GM18873 (cell line): ENCODE data around the gene CD248.
A peak's percentile ranks its signal among the peaks of the same experiment; 100 is the strongest.
"Not testable (repeated sequence)": the region's sequence is repeated elsewhere in the genome, so short reads cannot be mapped to it uniquely, and the experiment has no call there.

Experiments
- ATAC-seq: cut with Tn5 transposase; IDR thresholded peaks from one replicate; pipeline ENCODE4 v1.9.1; 2021; ENCODE audit warnings: mild to moderate bottlenecking, moderate library complexity, moderate number of reproducible peaks; ENCODE audit not compliant: unreplicated experiment, low FRiP score

CD248 gene

DNA sequence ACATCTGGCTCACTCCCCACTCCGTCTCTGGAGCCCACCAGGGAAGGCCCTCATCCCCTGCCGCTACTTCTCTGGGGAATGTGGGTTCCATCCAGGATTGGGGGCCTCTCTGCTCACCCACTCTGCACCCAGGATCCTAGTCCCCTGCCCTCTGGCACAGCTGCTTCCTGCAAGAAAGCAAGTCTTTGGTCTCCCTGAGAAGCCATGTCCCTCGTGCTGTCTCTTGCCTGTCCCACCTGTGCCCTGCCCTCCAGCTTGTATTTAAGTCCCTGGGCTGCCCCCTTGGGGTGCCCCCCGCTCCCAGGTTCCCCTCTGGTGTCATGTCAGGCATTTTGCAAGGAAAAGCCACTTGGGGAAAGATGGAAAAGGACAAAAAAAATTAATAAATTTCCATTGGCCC lies 39.8 kb downstream of the CD248 start:
- not testable (repeated sequence) for ATAC-seq

DNA sequence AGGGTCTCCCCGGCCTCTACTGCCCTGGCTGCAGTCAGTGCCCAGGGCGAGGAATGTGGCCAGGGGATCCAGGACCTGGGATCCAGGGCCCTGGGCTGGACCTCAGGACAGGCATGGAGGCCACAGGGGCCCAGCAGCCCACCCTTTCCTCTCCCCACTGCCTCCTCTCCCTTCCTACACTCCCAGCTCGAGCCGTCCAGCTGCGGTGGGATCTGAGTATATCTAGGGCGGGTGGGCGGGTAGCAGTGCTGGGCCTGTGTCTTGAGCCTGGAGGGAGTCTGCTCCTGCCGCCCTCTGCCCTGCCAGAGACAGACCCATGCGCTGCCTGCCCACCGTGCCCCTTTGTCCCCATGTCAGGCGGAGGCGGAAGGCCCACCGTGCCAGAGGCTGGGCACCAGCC lies 40.2 kb downstream of the CD248 start:
- ATAC-seq: not testable (repeated sequence)

DNA sequence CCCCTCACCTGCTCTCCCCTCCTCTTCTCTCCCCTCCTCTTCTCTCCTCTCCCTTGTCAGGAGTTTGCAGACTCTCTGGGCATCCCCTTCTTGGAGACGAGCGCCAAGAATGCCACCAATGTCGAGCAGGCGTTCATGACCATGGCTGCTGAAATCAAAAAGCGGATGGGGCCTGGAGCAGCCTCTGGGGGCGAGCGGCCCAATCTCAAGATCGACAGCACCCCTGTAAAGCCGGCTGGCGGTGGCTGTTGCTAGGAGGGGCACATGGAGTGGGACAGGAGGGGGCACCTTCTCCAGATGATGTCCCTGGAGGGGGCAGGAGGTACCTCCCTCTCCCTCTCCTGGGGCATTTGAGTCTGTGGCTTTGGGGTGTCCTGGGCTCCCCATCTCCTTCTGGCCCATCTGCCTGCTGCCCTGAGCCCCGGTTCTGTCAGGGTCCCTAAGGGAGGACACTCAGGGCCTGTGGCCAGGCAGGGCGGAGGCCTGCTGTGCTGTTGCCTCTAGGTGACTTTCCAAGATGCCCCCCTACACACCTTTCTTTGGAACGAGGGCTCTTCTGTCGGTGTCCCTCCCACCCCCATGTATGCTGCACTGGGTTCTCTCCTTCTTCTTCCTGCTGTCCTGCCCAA lies 40.7 kb downstream of the CD248 start:
- no peak for ATAC-seq

DNA sequence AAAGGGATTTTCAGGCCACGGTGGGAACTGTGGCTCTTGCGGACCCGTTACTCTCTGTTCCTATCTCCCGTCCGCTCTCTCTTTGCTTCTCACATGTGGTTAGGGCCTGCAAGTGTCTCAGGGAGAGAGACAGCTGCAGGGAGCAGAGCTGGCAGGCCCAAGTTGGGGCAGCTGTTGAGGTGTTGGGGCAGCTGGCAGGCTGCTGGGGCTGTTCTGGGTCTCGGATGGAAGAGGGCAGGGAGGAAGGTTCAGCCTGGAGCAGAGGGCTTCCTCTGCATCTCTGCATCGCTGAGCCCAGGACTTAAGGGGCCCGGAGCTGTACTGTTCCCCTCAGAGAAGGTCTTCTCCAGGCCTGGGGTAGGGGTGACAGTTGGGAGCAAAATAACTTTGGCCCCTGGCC lies 41.4 kb downstream of the CD248 start:
- ATAC-seq: no peak

DNA sequence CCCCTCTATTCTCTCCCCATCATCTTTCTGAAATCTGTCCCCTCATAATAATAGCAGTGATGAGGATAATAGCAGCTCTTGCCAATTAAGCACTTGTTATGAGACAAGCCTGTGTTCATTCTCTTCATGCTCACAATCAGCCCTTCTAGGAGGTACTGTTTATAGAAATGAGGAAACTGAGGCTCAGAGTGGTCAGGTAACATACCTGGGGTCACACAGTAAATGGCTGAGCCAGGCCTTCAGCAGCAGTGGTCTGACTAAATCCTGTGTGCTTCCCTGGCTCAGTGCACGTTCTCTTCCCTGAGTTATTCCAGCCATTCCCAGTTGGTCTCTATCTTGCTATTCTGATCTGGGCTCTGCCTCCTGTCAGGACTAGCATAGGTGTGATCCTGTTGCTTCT lies 42.6 kb downstream of the CD248 start:
- no peak for ATAC-seq

DNA sequence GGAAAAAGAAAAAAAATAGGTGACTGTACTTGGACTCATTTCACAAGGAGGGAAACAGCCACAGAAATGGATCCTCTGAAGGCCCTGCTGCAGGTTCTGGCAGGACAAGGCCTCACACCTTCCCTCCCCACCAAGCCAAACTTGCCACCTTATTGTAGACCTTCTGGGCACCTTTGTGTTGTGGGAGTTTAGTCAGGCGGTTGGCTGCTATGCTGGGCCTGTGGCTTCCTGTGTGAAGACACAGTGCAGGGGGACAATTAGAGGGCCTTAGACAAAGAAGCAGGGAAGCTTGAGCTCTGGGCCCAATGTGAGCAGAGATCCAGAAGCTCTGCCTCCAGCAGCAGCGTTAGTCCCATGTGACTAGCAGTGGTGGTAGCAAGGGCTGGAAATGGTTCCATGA lies 44.2 kb downstream of the CD248 start:
- no peak for ATAC-seq

DNA sequence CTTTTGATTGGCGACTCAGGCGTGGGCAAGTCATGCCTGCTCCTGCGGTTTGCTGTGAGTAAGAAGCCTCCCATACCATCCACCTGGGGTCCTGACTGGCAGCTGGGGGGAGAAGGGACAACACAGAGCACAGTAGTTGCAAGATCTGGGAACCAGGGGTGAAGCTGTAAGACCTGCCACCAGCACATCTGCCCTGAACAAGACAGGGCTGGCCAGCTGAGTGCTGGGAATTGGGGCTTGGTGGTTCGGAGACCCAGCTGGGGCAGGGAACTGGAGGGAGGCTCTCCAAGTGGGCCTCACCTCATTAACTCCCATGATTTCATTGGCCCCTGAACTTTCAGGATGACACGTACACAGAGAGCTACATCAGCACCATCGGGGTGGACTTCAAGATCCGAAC lies 45.0 kb downstream of the CD248 start:
- no peak for ATAC-seq

DNA sequence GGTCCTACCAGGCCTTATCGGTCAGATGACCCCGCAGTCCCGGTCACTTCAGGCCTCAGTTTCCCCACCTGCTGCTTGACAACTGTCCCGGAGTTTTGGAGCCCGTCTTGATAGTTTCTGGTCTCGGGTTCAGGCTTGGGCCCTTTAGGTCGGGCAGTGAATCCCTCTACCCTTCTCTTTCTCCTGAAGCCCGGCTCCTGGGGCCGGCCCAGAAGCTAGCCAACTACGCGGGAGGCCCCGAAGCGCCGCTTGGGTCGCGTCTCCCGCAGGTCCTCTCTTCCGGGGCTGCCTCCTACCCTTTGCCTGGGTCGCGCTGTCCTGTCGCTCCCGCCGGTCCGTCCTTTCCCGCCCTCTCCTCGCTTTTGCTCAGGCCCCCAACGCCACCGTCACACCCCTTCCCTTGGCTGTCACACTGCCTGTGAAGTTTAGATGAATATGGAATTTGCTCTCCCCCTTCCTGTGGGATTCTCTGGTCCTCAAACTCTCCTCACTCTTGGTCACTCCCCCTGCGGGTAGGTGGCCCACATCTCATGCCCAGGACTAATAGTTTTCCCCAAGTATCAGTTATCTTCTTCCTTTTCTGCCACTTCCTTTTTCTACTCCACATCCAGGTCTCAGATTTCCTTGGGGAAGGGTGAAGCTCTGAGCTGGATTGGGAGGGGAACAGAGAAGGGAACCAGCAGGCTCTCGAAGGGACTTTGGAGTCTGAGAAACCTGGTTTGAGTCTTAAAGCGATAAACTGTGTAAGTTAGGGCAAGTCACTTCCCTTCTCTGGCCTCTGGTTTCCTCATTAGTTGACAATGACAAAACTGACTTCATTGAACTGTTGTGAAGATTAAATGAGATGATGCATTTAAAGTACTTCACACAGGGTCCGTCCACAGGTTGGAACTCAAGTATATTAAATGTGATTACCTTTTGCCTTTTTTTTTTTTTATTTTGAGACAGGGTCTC lies 47.6 kb downstream of the CD248 start:
- no peak for ATAC-seq

DNA sequence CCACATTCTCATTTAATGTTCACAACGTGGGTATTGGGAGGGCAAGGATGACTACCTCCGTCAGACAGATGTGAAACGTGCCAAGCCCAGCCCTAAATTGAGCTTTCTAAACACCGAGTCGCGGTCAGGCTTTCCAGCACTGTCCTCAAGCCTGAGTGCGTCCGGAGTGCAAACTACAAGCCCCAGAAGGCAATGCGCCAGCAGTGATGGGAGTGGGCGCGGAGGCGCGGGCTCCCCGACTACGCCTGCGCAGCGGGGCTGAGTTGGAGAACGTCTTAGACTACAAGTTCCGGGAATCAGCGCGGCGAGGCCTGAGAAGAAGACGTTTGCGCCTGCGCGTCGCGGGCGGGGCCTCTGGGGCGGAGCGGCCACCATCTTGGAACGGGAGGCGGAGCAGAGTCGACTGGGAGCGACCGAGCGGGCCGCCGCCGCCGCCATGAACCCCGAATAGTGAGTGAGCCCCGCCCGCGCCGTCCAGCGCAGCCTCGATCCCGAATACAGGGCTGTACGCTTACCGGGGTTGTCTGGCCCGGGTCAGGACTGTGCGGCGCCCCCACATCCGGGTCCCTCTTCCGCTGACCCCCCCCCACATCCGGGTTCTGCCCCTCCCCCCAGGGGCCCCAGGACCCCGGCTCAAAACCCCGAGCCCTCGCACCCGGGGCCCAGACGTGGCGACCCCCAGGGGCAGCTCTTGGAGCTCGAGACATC lies 48.4 kb downstream of the CD248 start, which contains the start of gene RAB1B:
Gene RAB1B, plus strand, starts transcription at position 396 of the 708 bp plus-strand sequence. Its CDS starts 41 bp downstream, at position 437.
- ATAC-seq: peak; percentile 78

DNA sequence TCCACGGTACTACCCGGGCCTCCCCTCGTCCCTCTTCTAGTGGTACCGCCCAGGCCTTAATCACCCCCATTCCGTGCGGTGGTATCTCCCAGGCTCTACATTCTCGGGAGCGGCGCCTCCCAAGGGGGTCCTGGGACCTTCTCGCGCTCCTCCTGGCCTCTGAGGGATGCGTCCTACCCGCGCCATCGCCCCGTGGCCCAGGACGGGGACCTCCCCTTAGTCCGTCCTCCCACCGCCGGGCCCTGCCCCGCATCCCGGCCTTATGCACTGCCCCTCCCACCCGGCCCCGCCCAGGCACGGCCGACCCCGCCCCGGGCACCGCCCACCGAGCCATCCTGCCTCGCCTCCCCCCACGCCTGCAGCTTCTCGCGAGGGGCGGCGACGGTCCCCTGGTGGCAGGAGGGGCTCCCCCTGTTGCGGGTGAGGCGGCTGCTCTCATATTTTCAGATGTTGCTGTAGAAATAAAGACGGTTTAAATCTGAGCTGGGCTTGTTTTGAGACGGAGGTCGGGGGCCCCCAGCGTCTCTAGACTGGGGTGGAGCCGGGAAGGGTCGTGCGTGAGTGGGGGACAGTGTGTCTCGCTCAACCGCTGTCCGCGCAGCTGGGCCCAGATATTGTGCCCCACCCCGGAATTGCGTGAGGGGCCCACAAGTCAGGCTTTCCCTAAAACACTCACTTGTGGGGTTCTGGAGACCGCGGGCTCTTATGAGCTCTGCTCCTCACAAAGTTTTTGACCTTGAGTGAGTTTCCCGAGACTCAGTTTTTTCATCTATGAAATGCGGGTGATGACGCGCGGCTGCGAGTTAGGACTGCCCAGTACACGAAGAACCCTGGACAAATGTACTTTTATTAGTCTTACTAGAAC lies 49.2 kb downstream of the CD248 start:
- ATAC-seq: peak; percentile 30

DNA sequence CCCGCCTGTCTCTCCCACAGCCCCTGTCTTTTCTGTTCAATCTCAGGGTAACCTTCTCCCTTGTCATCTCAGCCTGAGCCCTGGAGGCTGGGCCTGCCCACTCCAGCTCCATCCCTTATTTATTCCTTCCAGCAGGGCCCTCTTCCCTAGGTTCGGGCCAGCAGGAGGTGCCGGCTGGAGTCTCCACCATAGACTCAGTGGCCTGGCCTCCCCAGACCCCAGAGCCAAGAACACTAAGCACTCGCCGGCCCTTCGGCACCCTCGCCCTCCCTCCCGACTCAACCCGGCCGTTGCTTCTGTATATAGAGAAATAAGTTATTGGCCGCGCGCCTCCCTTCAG lies 49.8 kb downstream of the CD248 start:
- ATAC-seq: no peak

DNA sequence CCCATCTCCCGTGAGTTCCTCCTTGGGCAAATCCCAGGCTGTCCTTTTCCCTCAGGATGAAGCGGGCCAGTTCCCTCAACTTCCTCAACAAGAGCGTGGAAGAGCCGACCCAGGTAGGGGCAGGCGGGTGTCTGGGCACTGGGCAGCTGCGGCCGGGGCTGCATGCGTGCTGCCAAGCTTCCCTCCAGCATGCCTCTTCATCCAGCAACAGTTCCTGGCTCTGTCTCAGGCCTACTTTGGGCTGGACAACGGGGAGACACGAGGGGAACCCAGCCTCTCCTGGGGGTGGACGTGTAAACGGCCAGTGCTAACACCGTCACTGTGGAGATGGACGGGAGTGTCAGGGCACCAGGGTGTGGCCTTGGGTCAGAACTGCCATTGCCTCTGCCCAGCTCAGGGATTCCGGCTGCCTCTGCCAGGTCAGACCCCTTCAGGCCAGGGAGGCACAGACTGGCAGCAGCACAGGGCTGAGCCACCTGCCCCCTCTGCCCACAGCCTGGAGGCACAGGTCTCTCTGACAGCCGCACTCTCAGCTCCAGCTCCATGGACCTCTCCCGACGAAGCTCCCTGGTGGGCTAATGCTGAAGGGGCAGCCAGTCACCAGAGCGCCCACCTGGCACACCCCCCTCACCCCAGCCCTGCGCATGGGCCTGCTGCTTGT lies 50.3 kb downstream of the CD248 start:
- no peak for ATAC-seq

DNA sequence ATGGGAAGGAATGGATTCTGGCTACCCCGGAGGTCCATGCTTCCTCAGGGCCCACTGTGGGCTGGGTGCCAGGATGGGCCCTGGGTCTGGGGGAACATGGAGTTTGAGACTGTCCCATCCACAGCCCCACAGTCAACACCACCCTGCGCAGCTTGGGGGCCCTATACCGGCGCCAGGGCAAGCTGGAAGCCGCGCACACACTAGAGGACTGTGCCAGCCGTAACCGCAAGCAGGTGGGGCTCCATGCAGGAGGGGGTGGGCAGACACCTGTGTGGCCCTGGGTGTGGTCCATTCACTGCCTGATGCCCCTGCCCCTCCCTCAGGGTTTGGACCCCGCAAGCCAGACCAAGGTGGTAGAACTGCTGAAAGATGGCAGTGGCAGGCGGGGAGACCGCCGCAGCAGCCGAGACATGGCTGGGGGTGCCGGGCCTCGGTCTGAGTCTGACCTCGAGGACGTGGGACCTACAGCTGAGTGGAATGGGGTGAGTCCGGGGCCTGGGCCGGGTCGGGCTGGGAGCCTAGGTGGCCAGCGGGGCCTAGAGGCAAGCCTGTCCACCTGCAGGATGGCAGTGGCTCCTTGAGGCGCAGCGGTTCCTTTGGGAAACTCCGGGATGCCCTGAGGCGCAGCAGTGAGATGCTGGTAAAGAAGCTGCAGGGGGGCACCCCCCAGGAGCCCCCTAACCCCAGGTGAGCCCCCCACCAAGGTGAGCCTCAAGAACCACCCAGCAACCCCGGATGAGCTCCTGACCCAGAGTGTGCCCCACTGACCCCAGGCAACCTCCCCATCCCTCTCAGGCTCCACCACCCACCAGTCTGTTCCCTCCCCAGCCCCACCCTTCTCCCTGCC lies 51.1 kb downstream of the CD248 start:
- no peak for ATAC-seq

DNA sequence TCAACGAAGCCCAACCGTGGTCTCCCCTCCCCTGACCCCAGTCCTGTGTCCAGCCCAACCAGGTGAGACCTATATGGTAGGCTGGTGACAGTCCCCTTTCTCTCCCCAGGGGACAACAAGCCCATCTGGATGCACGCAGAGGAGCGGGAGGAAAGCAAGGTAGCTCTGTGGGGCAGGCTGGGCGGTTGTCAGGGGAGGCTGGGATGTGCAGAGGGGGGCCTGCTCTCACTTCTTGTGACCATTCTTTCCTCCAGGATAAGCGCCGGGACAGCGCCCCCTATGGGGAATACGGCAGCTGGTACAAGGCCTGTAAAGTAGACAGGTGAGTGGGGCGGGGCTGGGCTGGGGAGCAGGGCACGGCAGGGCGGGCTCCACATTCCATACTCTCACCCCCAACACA lies 51.9 kb downstream of the CD248 start:
- no peak for ATAC-seq
